T-helper 1 cell treated with Interleukin-12 subunit alpha and Interleukin-12 subunit beta and Interleukin-4 antibody, amounts not matched to agents 30 μg/mL and 1 μg/mL, for 36 hours (primary cell): ENCODE results near the gene QRFPR.

ENCODE experiments used
- H3K27ac Mint-ChIP-seq: one replicate; pipeline ENCODE4 v1.8.0; 2021; ENCODE audit warnings: mild to moderate bottlenecking, mixed read lengths
- H3K27me3 Mint-ChIP-seq: one replicate; pipeline ENCODE4 v1.8.0; 2021; ENCODE audit warnings: low read depth, mixed read lengths
- H3K36me3 Mint-ChIP-seq: one replicate; pipeline ENCODE4 v1.8.0; 2021; ENCODE audit warnings: low read depth, mixed read lengths
- H3K4me1 Mint-ChIP-seq: one replicate; pipeline ENCODE4 v1.8.0; 2021; ENCODE audit warnings: low read depth, mixed read lengths
- H3K4me3 Mint-ChIP-seq: one replicate; pipeline ENCODE4 v1.8.0; 2021; ENCODE audit warnings: mild to moderate bottlenecking, moderate library complexity, mixed read lengths
- H3K9me3 Mint-ChIP-seq: one replicate; pipeline ENCODE4 v1.8.0; 2021; ENCODE audit warnings: mixed read lengths

QRFPR gene

GRCh38 chr4:121373841-121374240, 7.0 kb downstream of the QRFPR start:
- Mint-ChIP-seq H3K4me3 (no peak overlapping the region), H3K4me1 (no peaks in the 10 kb centered on the region), H3K36me3 (no peaks in the 10 kb centered on the region), H3K27ac (no peak overlapping the region), H3K27me3 (peaks cover 32% of the 10 kb centered on the region), H3K9me3 (no peaks in the 10 kb centered on the region)

GRCh38 chr4:121370729-121371325, 10.0 kb downstream of the QRFPR start:
- Mint-ChIP-seq H3K4me3 (no peak overlapping the region), H3K4me1 (no peaks in the 10 kb centered on the region), H3K36me3 (no peaks in the 10 kb centered on the region), H3K27me3 (peaks cover 19% of the 10 kb centered on the region), H3K27ac (no peak overlapping the region), H3K9me3 (no peaks in the 10 kb centered on the region)

GRCh38 chr4:121360495-121360894, 20.3 kb downstream of the QRFPR start:
- H3K27me3 Mint-ChIP-seq: peaks cover 4% of the 10 kb centered on the region
- H3K4me3 Mint-ChIP-seq: no peak overlapping the region
- no peaks in the 10 kb centered on the region for H3K4me1 Mint-ChIP-seq
- H3K27ac Mint-ChIP-seq: no peak overlapping the region
- no peaks in the 10 kb centered on the region for H3K36me3 Mint-ChIP-seq
- H3K9me3 Mint-ChIP-seq: no peaks in the 10 kb centered on the region

- H3K4me3 Mint-ChIP-seq: no peak overlapping the region
- no peaks in the 10 kb centered on the region for H3K4me1 Mint-ChIP-seq
- no peak overlapping the region for H3K27ac Mint-ChIP-seq
- no peaks in the 10 kb centered on the region for H3K36me3 Mint-ChIP-seq
- peaks cover 20% of the 10 kb centered on the region for H3K27me3 Mint-ChIP-seq
- peaks cover 6% of the 10 kb centered on the region for H3K9me3 Mint-ChIP-seq
Measured at GRCh38 chr4:121358473-121358872, 22.3 kb downstream of the QRFPR start.

GRCh38 chr4:121353213-121353612, 27.6 kb downstream of the QRFPR start:
- Mint-ChIP-seq H3K4me1 (no peaks in the 10 kb centered on the region), H3K4me3 (no peak overlapping the region), H3K27ac (no peak overlapping the region), H3K27me3 (peaks cover 24% of the 10 kb centered on the region), H3K9me3 (peaks cover 6% of the 10 kb centered on the region), H3K36me3 (no peaks in the 10 kb centered on the region)

GRCh38 chr4:121344098-121344497, 36.7 kb downstream of the QRFPR start:
- Mint-ChIP-seq H3K27ac (no peak overlapping the region), H3K4me3 (no peak overlapping the region), H3K4me1 (no peaks in the 10 kb centered on the region), H3K27me3 (peaks cover 5% of the 10 kb centered on the region), H3K9me3 (no peaks in the 10 kb centered on the region), H3K36me3 (no peaks in the 10 kb centered on the region)

- no peaks in the 10 kb centered on the region for H3K36me3 Mint-ChIP-seq
- no peaks in the 10 kb centered on the region for H3K4me1 Mint-ChIP-seq
- H3K27me3 Mint-ChIP-seq: peaks cover 5% of the 10 kb centered on the region
- H3K4me3 Mint-ChIP-seq: no peak overlapping the region
- H3K27ac Mint-ChIP-seq: no peak overlapping the region
- H3K9me3 Mint-ChIP-seq: no peaks in the 10 kb centered on the region
Measured at GRCh38 chr4:121340247-121340646, 40.6 kb downstream of the QRFPR start.

GRCh38 chr4:121339824-121340223, 41.0 kb downstream of the QRFPR start:
- Mint-ChIP-seq H3K4me1 (no peaks in the 10 kb centered on the region), H3K27ac (no peak overlapping the region), H3K36me3 (no peaks in the 10 kb centered on the region)

GRCh38 chr4:121339307-121339706, 41.5 kb downstream of the QRFPR start:
- Mint-ChIP-seq H3K36me3 (no peaks in the 10 kb centered on the region), H3K4me3 (no peak overlapping the region), H3K27me3 (no peaks in the 10 kb centered on the region), H3K27ac (no peak overlapping the region), H3K9me3 (no peaks in the 10 kb centered on the region), H3K4me1 (no peaks in the 10 kb centered on the region)

More at GRCh38 chr4:121339824-121340223, 41.0 kb downstream of the QRFPR start:
- no peak overlapping the region for H3K4me3 Mint-ChIP-seq
- no peaks in the 10 kb centered on the region for H3K9me3 Mint-ChIP-seq
- peaks cover 3% of the 10 kb centered on the region for H3K27me3 Mint-ChIP-seq

- Mint-ChIP-seq H3K36me3 (no peaks in the 10 kb centered on the region), H3K9me3 (no peaks in the 10 kb centered on the region), H3K4me1 (no peaks in the 10 kb centered on the region), H3K4me3 (no peak overlapping the region), H3K27ac (no peak overlapping the region), H3K27me3 (no peaks in the 10 kb centered on the region)
Measured at GRCh38 chr4:121338518-121338917, 42.3 kb downstream of the QRFPR start.

- Mint-ChIP-seq H3K27me3 (no peaks in the 10 kb centered on the region), H3K4me3 (no peak overlapping the region), H3K9me3 (no peaks in the 10 kb centered on the region), H3K4me1 (no peaks in the 10 kb centered on the region), H3K36me3 (no peaks in the 10 kb centered on the region), H3K27ac (no peak overlapping the region)
Measured at GRCh38 chr4:121336706-121337105, 44.1 kb downstream of the QRFPR start.

GRCh38 chr4:121330180-121330665, 50.6 kb downstream of the QRFPR start:
- no peaks in the 10 kb centered on the region for H3K36me3 Mint-ChIP-seq
- H3K4me3 Mint-ChIP-seq: no peak overlapping the region
- H3K27me3 Mint-ChIP-seq: peaks cover 21% of the 10 kb centered on the region
- H3K4me1 Mint-ChIP-seq: no peaks in the 10 kb centered on the region
- no peak overlapping the region for H3K27ac Mint-ChIP-seq
- H3K9me3 Mint-ChIP-seq: no peaks in the 10 kb centered on the region

GRCh38 chr4:121326597-121326996, 54.2 kb downstream of the QRFPR start:
- H3K36me3 Mint-ChIP-seq: no peaks in the 10 kb centered on the region
- no peak overlapping the region for H3K27ac Mint-ChIP-seq
- H3K4me3 Mint-ChIP-seq: no peak overlapping the region
- no peaks in the 10 kb centered on the region for H3K9me3 Mint-ChIP-seq
- H3K4me1 Mint-ChIP-seq: no peaks in the 10 kb centered on the region
- peaks cover 24% of the 10 kb centered on the region for H3K27me3 Mint-ChIP-seq

- no peaks in the 10 kb centered on the region for H3K36me3 Mint-ChIP-seq
- no peaks in the 10 kb centered on the region for H3K9me3 Mint-ChIP-seq
- H3K4me1 Mint-ChIP-seq: no peaks in the 10 kb centered on the region
- H3K4me3 Mint-ChIP-seq: no peak overlapping the region
- no peak overlapping the region for H3K27ac Mint-ChIP-seq
- H3K27me3 Mint-ChIP-seq: peaks cover 30% of the 10 kb centered on the region
Measured at GRCh38 chr4:121324331-121324730, 56.5 kb downstream of the QRFPR start.

GRCh38 chr4:121321466-121321865, 59.4 kb downstream of the QRFPR start:
- H3K4me3 Mint-ChIP-seq: no peak overlapping the region
- H3K36me3 Mint-ChIP-seq: no peaks in the 10 kb centered on the region
- H3K27me3 Mint-ChIP-seq: peaks cover 14% of the 10 kb centered on the region

GRCh38 chr4:121316091-121316490, 64.7 kb downstream of the QRFPR start:
- Mint-ChIP-seq H3K27ac (no peak overlapping the region), H3K9me3 (peaks cover 4% of the 10 kb centered on the region), H3K27me3 (peaks cover 11% of the 10 kb centered on the region), H3K4me3 (no peak overlapping the region), H3K36me3 (no peaks in the 10 kb centered on the region), H3K4me1 (no peaks in the 10 kb centered on the region)

More at GRCh38 chr4:121321466-121321865, 59.4 kb downstream of the QRFPR start:
- Mint-ChIP-seq H3K4me1 (no peaks in the 10 kb centered on the region), H3K9me3 (peaks cover 4% of the 10 kb centered on the region), H3K27ac (no peak overlapping the region)
